Ishikawa (cell line): ENCODE results near the gene GPR39.

Experiments used
- CEBPB ChIP-seq: IDR thresholded peaks from 2 replicates; pipeline ENCODE4 v1.6.1; 2012
- EP300 ChIP-seq: IDR thresholded peaks from 2 replicates; pipeline ENCODE4 v1.6.1; 2012; ENCODE audit warnings: borderline replicate concordance
- NFIC ChIP-seq: IDR thresholded peaks from 2 replicates; pipeline ENCODE4 v1.6.1; 2012
- RAD21 ChIP-seq: IDR thresholded peaks from 2 replicates; pipeline ENCODE4 v1.6.1; 2012; ENCODE audit warnings: low read depth
- TF ChIP-seq, protein P1 (sequence below): IDR thresholded peaks from 2 replicates; pipeline ENCODE4 v1.6.1; 2012; ENCODE audit warnings: low read depth, mild to moderate bottlenecking
- TF ChIP-seq, protein P2 (sequence below): IDR thresholded peaks from 2 replicates; pipeline ENCODE4 v1.6.1; 2012

DNA sequence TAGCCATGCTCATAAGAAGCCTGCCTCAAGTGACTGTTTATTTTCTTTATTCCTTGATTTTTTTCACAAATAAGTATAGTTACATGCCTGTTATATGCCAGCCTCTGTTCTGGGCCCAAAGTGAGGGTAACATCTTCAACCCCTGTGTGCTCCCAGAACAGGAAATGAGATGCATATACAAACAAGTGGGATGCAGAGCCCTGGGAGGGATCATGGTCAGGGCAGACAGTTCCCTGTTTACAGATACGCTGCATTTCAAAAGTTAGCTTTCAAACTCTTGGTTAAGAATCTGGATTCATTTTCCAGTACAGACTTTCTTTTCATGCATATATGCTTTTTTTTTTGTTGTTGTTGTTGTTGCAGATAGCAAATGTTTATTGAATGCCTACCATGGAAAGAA is 24.4 kb downstream of the GPR39 start:
- TF ChIP-seq NFIC, result no peak
- TF ChIP-seq, protein P1, sequence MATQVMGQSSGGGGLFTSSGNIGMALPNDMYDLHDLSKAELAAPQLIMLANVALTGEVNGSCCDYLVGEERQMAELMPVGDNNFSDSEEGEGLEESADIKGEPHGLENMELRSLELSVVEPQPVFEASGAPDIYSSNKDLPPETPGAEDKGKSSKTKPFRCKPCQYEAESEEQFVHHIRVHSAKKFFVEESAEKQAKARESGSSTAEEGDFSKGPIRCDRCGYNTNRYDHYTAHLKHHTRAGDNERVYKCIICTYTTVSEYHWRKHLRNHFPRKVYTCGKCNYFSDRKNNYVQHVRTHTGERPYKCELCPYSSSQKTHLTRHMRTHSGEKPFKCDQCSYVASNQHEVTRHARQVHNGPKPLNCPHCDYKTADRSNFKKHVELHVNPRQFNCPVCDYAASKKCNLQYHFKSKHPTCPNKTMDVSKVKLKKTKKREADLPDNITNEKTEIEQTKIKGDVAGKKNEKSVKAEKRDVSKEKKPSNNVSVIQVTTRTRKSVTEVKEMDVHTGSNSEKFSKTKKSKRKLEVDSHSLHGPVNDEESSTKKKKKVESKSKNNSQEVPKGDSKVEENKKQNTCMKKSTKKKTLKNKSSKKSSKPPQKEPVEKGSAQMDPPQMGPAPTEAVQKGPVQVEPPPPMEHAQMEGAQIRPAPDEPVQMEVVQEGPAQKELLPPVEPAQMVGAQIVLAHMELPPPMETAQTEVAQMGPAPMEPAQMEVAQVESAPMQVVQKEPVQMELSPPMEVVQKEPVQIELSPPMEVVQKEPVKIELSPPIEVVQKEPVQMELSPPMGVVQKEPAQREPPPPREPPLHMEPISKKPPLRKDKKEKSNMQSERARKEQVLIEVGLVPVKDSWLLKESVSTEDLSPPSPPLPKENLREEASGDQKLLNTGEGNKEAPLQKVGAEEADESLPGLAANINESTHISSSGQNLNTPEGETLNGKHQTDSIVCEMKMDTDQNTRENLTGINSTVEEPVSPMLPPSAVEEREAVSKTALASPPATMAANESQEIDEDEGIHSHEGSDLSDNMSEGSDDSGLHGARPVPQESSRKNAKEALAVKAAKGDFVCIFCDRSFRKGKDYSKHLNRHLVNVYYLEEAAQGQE, result no peak
- TF ChIP-seq CEBPB, result no peak
- no peak for TF ChIP-seq EP300
- TF ChIP-seq, protein P2, sequence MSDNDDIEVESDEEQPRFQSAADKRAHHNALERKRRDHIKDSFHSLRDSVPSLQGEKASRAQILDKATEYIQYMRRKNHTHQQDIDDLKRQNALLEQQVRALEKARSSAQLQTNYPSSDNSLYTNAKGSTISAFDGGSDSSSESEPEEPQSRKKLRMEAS, result no peak
- TF ChIP-seq RAD21, result no peak
